OCI-LY7 (cell line): ENCODE results near the gene EFCAB7.

Experiments used
- EZH2phosphoT487 ChIP-seq: fragments of 200-600 bp; sonication (generic); IDR thresholded peaks from 2 replicates; pipeline ENCODE4 v1.6.1; 2018; ENCODE audit warnings: low read depth, borderline replicate concordance, mild to moderate bottlenecking, mixed run types, antibody characterized with exemption, low read length, moderate library complexity, mixed read lengths
- TF ChIP-seq, protein P1 (sequence below): fragments of 200-600 bp; sonication (generic); conservative IDR thresholded peaks from 2 replicates; pipeline ENCODE4 v1.5.1; 2014; ENCODE audit warnings: mild to moderate bottlenecking, antibody characterized with exemption, low read length, moderate library complexity, mixed read lengths

DNA sequence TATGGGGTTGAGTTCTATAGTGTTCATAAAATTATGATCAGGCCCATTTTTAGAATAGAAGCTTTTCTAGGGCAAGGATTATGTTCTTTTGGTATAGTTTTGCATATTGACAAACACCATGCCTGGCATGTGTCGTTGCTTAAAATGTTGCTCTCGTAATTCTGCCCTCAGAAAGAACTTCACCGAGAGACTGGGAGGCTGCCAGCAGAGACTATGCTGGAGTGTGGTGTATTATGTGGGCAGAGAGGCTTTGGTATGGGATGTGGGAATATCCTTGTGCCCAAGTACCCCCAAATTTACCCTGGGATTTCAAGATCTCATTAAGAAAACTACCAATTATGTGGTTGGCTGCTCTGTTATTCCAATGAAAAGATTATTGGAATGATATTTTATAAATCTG is 97.8 kb downstream of the EFCAB7 start:
- TF ChIP-seq, protein P1, sequence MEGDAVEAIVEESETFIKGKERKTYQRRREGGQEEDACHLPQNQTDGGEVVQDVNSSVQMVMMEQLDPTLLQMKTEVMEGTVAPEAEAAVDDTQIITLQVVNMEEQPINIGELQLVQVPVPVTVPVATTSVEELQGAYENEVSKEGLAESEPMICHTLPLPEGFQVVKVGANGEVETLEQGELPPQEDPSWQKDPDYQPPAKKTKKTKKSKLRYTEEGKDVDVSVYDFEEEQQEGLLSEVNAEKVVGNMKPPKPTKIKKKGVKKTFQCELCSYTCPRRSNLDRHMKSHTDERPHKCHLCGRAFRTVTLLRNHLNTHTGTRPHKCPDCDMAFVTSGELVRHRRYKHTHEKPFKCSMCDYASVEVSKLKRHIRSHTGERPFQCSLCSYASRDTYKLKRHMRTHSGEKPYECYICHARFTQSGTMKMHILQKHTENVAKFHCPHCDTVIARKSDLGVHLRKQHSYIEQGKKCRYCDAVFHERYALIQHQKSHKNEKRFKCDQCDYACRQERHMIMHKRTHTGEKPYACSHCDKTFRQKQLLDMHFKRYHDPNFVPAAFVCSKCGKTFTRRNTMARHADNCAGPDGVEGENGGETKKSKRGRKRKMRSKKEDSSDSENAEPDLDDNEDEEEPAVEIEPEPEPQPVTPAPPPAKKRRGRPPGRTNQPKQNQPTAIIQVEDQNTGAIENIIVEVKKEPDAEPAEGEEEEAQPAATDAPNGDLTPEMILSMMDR: no peak
- TF ChIP-seq EZH2phosphoT487: no peak
